GM19468 (cell line): ENCODE measurements around the gene HS6ST3.
"Not testable (repeated sequence)": the region's sequence is repeated elsewhere in the genome, so short reads cannot be mapped to it uniquely, and the experiment has no call there.

Experiments used
- ATAC-seq: cut with Tn5 transposase; IDR thresholded peaks from one replicate; pipeline ENCODE4 v1.9.1; 2021; ENCODE audit warnings: mild to moderate bottlenecking, moderate library complexity, moderate number of reproducible peaks; ENCODE audit not compliant: unreplicated experiment; ENCODE audit errors: extremely low read depth

HS6ST3 gene

GRCh38 chr13:96766306-96766705 is 676.4 kb downstream of the HS6ST3 start:
- ATAC-seq = no peak

- ATAC-seq = no peak
Observed at GRCh38 chr13:96768524-96768923, 678.6 kb downstream of the HS6ST3 start.

- ATAC-seq = no peak
Observed at GRCh38 chr13:96769874-96770273, 680.0 kb downstream of the HS6ST3 start.

DNA sequence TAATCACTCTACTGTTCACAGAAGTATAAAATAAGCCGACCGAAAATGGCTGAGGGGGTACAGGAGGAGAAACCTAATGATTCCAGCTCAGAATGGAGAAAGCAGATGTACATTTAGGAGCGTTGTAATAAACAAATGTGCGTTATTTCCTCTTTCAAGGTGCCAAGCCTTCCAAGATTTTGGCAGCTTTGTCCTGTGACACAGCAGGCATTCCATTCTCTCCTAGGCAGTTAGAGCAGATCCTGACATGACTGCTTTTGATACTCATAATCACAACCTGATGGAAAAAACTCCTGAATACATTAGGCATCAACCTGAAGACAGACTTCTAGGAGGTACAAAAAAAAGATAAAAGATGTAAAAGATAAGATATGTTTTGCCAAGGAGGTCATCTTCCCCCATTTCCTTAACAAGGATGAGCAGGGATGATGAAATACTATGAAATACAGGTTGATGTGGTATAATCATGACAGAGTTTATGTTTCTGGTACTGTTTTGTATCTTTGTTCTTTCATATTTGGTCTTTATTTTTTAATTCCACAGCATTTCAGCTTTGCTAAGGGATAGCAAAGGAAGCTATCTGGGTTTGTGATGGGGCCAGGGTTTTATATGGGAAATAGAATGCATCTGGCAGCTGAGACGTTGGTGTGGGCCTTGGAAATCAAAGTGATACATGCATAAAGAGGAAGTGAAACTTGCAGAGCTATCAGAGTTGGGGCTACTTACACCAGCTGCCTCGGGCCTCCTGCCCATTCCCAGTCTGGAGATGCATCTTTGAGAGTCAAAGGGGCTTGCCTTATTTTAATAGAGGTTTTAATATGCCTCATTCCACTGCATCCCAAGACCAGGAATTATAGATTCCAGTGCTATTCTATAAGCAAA is 681.8 kb downstream of the HS6ST3 start:
- ATAC-seq = no peak

DNA sequence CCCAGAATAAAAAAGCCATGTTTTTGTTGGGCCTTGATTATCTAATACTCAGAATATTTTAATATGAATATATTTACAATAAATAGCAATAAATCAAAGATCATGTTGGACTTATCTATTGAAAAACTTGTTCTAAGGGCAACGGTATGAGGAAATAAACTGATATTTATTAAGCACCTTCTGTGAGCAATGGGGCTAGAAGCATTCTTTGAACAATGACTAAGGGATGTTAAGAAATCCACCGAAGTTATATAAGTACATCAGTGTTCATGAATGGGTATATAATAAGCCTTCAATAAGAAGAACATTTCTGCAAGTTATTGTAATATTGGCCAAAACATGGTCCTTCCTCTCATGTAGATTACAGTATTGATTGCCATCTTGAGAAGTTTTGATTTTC is 682.5 kb downstream of the HS6ST3 start:
- no peak for ATAC-seq

DNA sequence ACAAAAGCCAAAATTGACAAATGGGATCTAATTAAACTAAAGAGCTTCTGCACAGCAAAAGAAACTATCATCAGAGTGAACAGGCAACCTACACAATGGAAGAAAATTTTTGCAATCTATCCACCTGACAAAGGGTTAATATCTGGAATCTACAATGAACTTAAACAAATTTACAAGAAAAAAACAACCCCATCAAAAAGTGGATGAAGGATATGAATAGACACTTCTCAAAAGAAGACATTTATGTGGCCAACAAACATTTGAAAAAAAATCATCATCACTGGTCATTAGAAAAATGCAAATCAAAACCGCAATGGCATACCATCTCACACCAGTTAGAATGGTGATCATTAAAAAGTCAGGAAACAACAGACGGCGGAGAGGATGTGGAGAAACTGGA is 688.4 kb downstream of the HS6ST3 start:
- ATAC-seq = not testable (repeated sequence)

- no peak for ATAC-seq
Observed at GRCh38 chr13:96779691-96780090, 689.8 kb downstream of the HS6ST3 start.

GRCh38 chr13:96780105-96780504 is 690.2 kb downstream of the HS6ST3 start:
- ATAC-seq = no peak

DNA sequence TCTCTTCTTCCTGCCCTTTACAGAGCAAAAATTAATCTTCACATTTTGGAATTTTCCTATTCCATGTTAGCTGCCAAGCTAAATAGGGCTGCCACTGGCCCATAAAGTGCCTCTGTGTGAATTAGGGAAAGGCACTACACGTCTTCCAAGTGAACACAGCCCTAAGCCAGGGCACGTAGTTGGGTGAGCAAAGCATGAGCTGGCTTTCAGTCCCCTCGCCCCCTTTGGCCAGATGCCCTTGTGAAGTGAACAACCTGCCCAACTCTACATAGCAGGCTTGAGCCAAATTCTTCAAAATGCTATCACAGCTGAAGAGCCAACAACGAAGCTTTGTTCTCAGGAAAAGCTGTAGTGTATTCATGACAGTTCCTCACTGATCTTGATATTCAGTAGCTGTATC is 691.2 kb downstream of the HS6ST3 start:
- no peak for ATAC-seq

DNA sequence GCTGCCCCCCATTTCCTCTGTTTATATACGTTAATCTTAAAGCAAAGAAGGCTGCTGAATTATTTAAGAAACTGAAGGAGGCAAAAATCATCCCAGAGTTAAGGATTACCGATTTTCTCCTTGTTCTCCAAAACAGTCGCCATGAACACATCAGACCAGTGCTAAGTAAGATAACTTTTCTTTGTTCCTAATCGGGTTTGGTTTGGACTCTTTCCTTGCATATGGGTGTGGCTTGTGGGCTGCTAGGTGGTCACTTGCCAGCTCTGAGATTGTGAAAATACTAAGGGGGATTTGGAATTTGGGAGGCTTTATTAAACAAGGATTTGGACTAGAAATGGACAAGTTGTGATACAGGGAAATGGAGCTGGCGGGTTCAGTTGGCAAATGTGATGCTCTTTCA is 692.3 kb downstream of the HS6ST3 start:
- no peak for ATAC-seq

GRCh38 chr13:96783057-96783456 is 693.1 kb downstream of the HS6ST3 start:
- ATAC-seq = no peak

DNA sequence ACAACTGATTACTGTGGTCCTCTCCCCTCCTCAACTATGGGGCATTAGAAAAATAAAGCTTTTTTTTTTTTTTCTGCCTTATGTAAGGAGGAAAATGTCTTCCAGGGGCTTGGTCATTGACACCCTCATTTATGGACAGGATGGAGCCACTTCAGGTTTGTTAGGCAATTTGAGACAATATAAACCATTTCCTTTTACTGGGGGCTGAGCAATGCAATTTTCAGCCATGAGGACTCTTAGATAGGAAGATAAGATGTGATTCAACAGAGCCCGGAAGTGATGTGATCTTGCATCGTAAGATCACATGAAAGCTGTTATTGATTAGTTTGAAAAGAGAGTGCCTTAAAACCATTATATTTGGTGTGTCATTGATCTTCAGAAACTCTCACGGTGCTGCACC is 693.6 kb downstream of the HS6ST3 start:
- no peak for ATAC-seq

DNA sequence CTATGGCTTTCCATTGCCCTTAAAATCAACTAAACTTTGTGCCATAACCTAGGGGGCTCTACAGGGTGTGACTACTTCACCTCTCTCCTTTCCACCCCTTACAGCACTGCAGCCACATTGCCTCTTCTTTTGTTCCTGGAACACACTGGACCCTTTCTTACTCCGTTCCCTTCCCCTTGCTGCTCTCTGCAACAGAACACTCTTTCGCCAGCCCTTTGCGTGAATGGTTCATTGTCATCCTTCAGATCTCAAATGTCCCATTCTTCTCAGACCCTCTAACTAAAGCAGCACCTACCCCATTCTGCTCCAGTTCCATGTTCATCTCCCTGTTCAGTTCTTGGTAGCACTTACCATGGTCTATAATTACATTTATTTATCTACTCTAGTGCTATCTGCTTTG is 696.1 kb downstream of the HS6ST3 start:
- ATAC-seq = no peak

- no peak for ATAC-seq
Observed at GRCh38 chr13:96792188-96792587, 702.3 kb downstream of the HS6ST3 start.

- no peak for ATAC-seq
Observed at GRCh38 chr13:96792736-96793403, 703.0 kb downstream of the HS6ST3 start.

- ATAC-seq = no peak
Observed at GRCh38 chr13:96793404-96793755, 703.5 kb downstream of the HS6ST3 start.

DNA sequence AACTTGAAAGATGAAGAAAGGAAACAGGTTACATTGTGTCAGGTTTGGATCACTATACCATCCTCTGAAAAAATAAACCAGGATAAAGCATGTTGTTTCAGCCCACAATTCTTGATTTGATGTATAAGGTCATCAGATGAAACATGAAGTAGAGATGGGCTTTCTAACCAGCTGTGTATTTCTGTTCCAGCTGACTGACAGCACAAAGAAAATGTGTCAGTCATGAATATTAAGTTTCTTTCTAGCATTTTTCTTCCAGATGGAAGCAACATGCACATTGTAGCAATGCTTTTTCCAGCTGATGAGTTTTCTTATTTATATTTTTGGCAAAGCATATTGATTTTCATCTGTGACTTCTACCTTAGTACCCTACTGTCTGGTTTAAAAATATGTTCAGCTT is 704.8 kb downstream of the HS6ST3 start:
- ATAC-seq = no peak

- no peak for ATAC-seq
Observed at GRCh38 chr13:96795670-96796069, 705.8 kb downstream of the HS6ST3 start.

DNA sequence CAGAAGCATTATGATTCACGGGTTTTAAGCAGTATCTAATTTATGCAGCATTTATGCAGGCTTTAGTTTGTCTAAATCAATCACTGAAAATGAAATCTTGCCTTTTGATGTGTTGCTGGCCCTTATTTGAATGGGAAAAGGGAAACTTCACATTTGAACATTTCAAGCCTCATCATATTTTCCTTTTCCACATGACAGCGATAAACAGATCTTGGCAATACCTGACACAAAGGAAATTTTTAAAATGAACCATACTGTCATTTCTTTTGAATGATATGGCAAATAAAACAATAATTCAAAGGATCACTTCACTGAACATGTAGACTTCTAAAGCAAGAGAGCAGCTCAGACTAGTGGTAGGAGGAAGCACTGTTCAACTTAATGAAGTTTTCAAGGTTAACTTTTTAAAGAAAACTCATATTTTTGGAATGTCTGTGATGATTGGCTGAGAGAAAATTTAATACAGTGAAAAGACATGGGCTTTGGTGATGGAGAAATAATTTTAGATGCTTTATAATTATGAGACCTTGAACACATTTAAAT is 706.3 kb downstream of the HS6ST3 start:
- no peak for ATAC-seq

DNA sequence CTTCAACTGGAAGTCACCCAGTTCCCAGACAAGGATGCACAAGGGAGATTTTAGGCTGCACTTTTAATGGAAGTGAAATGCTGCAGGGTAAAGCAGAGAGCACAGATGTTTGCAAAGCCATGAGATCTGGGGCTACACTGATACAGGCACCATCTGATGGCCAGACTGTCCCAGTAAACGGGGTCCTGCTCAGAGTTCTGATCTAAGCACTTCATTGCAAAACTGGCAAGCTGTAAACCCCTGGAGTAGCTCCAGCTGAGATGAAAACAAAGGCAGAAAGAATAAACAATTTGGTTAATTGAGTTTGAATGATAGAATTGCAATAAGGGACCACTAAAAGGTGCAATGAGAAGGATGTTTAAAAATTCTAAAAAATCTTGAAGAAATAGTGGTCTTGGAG is 707.2 kb downstream of the HS6ST3 start:
- no peak for ATAC-seq

- ATAC-seq = no peak
Observed at GRCh38 chr13:96803456-96804100, 713.7 kb downstream of the HS6ST3 start.
